Activated CD4-positive, alpha-beta T cell treated with anti-CD3 and anti-CD28 coated beads for 1 hour (primary cell): ENCODE measurements around the gene MIDN.

ENCODE experiments used
- DNase-seq: peaks from one replicate; pipeline ENCODE4 v3.0.0-alpha.2; 2020

MIDN gene

GRCh38 chr19:1271528-1272422, 23.4 kb downstream of the MIDN start:
- no peak for DNase-seq

GRCh38 chr19:1272423-1273262, 24.3 kb downstream of the MIDN start:
- DNase-seq = no peak

- DNase-seq = no peak
Observed at GRCh38 chr19:1273263-1274041, 25.1 kb downstream of the MIDN start.

GRCh38 chr19:1274081-1274851, 25.9 kb downstream of the MIDN start:
- no peak for DNase-seq

- DNase-seq = no peak
Observed at GRCh38 chr19:1274852-1275259, 26.5 kb downstream of the MIDN start.

- peak; percentile 95 for DNase-seq
Observed at GRCh38 chr19:1275260-1275975, 27.0 kb downstream of the MIDN start, which contains the start of gene FAM174C. Gene FAM174C, plus strand, starts transcription at chr19:1275530. Its CDS starts 20 bp downstream, at chr19:1275550.

GRCh38 chr19:1275976-1276627, 27.7 kb downstream of the MIDN start:
- DNase-seq = no peak

- DNase-seq = no peak
Observed at GRCh38 chr19:1276628-1277022, 28.2 kb downstream of the MIDN start.

GRCh38 chr19:1277061-1277460, 28.7 kb downstream of the MIDN start:
- no peak for DNase-seq

- no peak for DNase-seq
Observed at GRCh38 chr19:1278074-1278473, 29.7 kb downstream of the MIDN start.

GRCh38 chr19:1278713-1279660, 30.6 kb downstream of the MIDN start:
- DNase-seq = no peak

- DNase-seq = peak; percentile 68
Observed at GRCh38 chr19:1279782-1280341, 31.5 kb downstream of the MIDN start.

- DNase-seq = no peak
Observed at GRCh38 chr19:1280636-1281568, 32.5 kb downstream of the MIDN start.

- no peak for DNase-seq
Observed at GRCh38 chr19:1281569-1282287, 33.3 kb downstream of the MIDN start.

GRCh38 chr19:1282588-1283206, 34.3 kb downstream of the MIDN start:
- DNase-seq = no peak

- DNase-seq = no peak
Observed at GRCh38 chr19:1283207-1283916, 35.0 kb downstream of the MIDN start.
